Peyer's patch (tissue), 4 donors: ENCODE data around the gene SPACA9. TPM values are rescaled to one million over a fixed set of nuclear protein-coding genes. Genes with fewer than 3 reads are reported as not detected.

ENCODE experiments used
- DNase-seq, 3 donors: peaks; one replicate each; pipeline ENCODE4 v3.0.0-alpha.2; 2017 to 2019
- H3K27ac ChIP-seq, 4 donors: fragments of 200-600 bp; sonication (generic); one replicate each; pipeline ENCODE4 v1.5.1; 2016 to 2019
- H3K27me3 ChIP-seq, 2 donors: fragments of 200-600 bp; sonication (generic); one replicate each; pipeline ENCODE4 v1.5.1; 2019
- H3K36me3 ChIP-seq, 3 donors: fragments of 200-600 bp; sonication (generic); one replicate each; pipeline ENCODE4 v1.5.1; 2016 to 2019
- H3K4me1 ChIP-seq, 4 donors: fragments of 200-600 bp; sonication (generic); one replicate each; pipeline ENCODE4 v1.5.1; 2016 to 2019
- H3K4me3 ChIP-seq, 4 donors: fragments of 200-600 bp; sonication (generic); 1 replicate in 3 of 4; 2 replicates in 1 of 4; pipeline ENCODE4 v1.5.1; 2016 to 2019; ENCODE audit warnings: mild to moderate bottlenecking in 1 of 4
- H3K9me3 ChIP-seq, 4 donors: fragments of 200-600 bp; sonication (generic); one replicate each; pipeline ENCODE4 v1.5.1; 2016 to 2019; ENCODE audit warnings: mild to moderate bottlenecking in 1 of 4
- POLR2A ChIP-seq, 2 donors: fragments of 450-650 bp; IDR thresholded peaks; one replicate each; pipeline ENCODE4 v1.5.1; 2017; ENCODE audit warnings: antibody characterized with exemption in 2 of 2, mild to moderate bottlenecking in 2 of 2, moderate library complexity in 2 of 2
- total RNA-seq, 4 donors: library from RNA; depleted of rRNA; stranded (reverse); fragments of >200 nt; gene quantifications; one replicate each; pipeline ENCODE4 v1.1.0, GENCODE V29; 2016
- TF ChIP-seq, protein P1 (sequence below), 6 experiments: fragments of 450-650 bp in 4 of 6; fragments of 200-600 bp in 2 of 6; sonication (generic) in 1 of 6; IDR thresholded peaks; one replicate each; pipeline ENCODE4 v1.5.1; 2017 to 2019; ENCODE audit warnings: antibody characterized with exemption in 6 of 6, mild to moderate bottlenecking in 3 of 6, moderate library complexity in 1 of 6

Gene SPACA9
- total RNA-seq, 4 donors from 2014 or later, result 0.53 to 1.8 (median 1.2) TPM; not detected in 1

GRCh38 chr9:132881826-132882225 lies 3.1 kb downstream of the SPACA9 start:
- TF ChIP-seq POLR2A (IDR thresholded peaks at IDR 0.05), result no peak
- TF ChIP-seq, protein P1, sequence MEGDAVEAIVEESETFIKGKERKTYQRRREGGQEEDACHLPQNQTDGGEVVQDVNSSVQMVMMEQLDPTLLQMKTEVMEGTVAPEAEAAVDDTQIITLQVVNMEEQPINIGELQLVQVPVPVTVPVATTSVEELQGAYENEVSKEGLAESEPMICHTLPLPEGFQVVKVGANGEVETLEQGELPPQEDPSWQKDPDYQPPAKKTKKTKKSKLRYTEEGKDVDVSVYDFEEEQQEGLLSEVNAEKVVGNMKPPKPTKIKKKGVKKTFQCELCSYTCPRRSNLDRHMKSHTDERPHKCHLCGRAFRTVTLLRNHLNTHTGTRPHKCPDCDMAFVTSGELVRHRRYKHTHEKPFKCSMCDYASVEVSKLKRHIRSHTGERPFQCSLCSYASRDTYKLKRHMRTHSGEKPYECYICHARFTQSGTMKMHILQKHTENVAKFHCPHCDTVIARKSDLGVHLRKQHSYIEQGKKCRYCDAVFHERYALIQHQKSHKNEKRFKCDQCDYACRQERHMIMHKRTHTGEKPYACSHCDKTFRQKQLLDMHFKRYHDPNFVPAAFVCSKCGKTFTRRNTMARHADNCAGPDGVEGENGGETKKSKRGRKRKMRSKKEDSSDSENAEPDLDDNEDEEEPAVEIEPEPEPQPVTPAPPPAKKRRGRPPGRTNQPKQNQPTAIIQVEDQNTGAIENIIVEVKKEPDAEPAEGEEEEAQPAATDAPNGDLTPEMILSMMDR (IDR thresholded peaks at IDR 0.05), result no peak
- no peak for DNase-seq

DNA sequence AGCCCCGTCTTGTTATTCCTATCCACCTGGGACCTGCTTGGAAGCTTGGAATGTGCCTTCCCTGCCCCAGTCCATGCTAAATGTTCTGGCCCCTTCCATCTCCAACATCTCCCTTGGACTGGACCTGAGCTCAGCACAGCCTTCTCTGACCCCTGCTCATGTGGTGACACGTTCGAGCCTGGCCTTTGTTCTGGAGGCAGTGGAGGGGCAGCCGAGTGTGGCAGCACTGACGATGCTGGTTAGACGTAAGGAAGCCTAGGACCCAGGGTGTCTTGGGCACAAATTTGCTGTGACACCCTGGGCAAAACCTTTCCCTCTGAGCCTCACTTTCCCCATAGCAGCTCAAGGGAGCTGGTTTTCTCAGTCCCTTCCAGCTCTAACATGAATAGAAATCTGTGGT lies 3.9 kb downstream of the SPACA9 start:
- no peak for TF ChIP-seq POLR2A (IDR thresholded peaks at IDR 0.05)
- TF ChIP-seq, protein P1 (IDR thresholded peaks at IDR 0.05), result no peak
- no peak overlapping the region for H3K27ac ChIP-seq
- no peaks in the 10 kb centered on the region for H3K27me3 ChIP-seq
- no peak overlapping the region for H3K4me3 ChIP-seq
- H3K4me1 ChIP-seq, result peaks cover 0 to 11% (median 3%) of the 10 kb centered on the region in 4 donors
- H3K9me3 ChIP-seq, result no peaks in the 10 kb centered on the region
- DNase-seq, result no peak
- no peaks in the 10 kb centered on the region for H3K36me3 ChIP-seq

More at GRCh38 chr9:132881826-132882225, 3.1 kb downstream of the SPACA9 start:
- H3K27ac ChIP-seq, result no peak overlapping the region
- H3K4me1 ChIP-seq, result peaks cover 0 to 14% (median 3%) of the 10 kb centered on the region in 4 donors
- H3K9me3 ChIP-seq, result no peaks in the 10 kb centered on the region
- no peaks in the 10 kb centered on the region for H3K27me3 ChIP-seq
- H3K36me3 ChIP-seq, result no peaks in the 10 kb centered on the region
- H3K4me3 ChIP-seq, result no peak overlapping the region

DNA sequence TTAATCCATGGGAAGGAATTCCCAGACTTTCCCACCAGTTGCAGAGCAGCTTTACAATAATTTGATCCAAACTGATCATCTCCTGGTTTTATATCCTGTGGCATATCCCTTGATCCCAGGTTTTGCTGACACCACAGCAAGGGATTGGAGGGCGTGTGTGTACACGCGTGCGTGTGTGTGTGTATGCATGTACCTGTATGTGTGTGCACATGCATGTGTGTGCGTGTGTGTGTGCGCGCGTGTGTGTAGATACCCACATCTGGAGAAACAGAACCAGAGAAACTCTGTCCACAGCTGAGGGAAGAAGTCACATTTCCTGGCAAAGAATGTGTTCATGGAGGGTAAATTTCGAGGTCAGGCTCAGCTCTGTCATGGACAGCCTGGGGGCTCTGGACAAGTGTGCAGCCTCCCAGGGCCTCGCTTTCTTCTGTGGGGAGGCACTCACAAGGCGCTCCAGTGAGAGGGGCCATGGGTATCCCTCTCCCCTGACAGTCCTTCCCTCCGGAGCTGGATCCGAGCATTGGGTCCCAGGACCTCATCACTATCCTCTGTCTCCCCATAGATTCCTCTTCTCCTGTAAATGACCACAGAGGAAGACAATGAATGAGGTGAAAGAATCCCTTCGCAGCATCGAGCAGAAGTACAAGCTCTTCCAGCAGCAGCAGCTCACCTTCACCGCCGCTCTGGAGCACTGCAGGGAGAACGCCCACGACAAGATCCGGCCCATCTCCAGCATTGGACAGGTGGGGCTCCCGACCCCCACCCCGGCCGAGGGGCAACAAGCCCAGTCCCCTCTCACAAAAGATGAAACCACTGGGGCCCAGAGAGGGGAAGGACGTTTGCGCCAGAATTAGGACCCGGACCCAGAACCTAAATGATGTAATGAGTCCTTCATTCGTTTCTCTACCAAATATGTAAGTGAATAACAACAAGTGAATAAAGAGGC lies 4.9 kb downstream of the SPACA9 start:
- Histone ChIP-seq H3K4me1 (peaks cover 0 to 7% (median 2%) of the 10 kb centered on the region in 4 donors), H3K27ac (no peak overlapping the region), H3K27me3 (no peaks in the 10 kb centered on the region), H3K36me3 (peaks cover 0 to 3% (median 0%) of the 10 kb centered on the region in 3 donors), H3K4me3 (no peak overlapping the region), H3K9me3 (no peaks in the 10 kb centered on the region)
- TF ChIP-seq POLR2A (IDR thresholded peaks at IDR 0.05), result no peak
- TF ChIP-seq, protein P1 (IDR thresholded peaks at IDR 0.05), result no peak
- no peak for DNase-seq

- Histone ChIP-seq H3K4me1 (no peaks in the 10 kb centered on the region), H3K36me3 (peaks cover 0 to 3% (median 0%) of the 10 kb centered on the region in 3 donors), H3K9me3 (no peaks in the 10 kb centered on the region), H3K4me3 (no peak overlapping the region), H3K27me3 (no peaks in the 10 kb centered on the region), H3K27ac (no peak overlapping the region)
- peak in 1 of 3 donors; percentile 29 for DNase-seq
- no peak for TF ChIP-seq POLR2A (IDR thresholded peaks at IDR 0.05)
- TF ChIP-seq, protein P1 (IDR thresholded peaks at IDR 0.05), result no peak
Measured at GRCh38 chr9:132885720-132886333, 7.1 kb downstream of the SPACA9 start.

- Histone ChIP-seq H3K27me3 (no peaks in the 10 kb centered on the region), H3K36me3 (peaks cover 0 to 3% (median 0%) of the 10 kb centered on the region in 3 donors), H3K9me3 (no peaks in the 10 kb centered on the region), H3K4me3 (no peak overlapping the region), H3K27ac (no peak overlapping the region), H3K4me1 (no peaks in the 10 kb centered on the region)
- DNase-seq, result peak in 1 of 3 donors; percentile 38
- no peak for TF ChIP-seq POLR2A (IDR thresholded peaks at IDR 0.05)
- TF ChIP-seq, protein P1 (IDR thresholded peaks at IDR 0.05), result no peak
Measured at GRCh38 chr9:132886334-132886725, 7.6 kb downstream of the SPACA9 start.
